Keratinocyte (primary cell): ENCODE data around the gene KLHL10. TPM values are rescaled to one million over a fixed set of nuclear protein-coding genes. Genes with fewer than 3 reads are reported as not detected.
"Not testable (repeated sequence)": the region's sequence is repeated elsewhere in the genome, so short reads cannot be mapped to it uniquely, and the experiment has no call there.

ENCODE experiments used
- DNase-seq: peaks from one replicate; pipeline ENCODE4 v3.0.0-alpha.2; 2011; ENCODE audit warnings: low read depth, missing footprints, low spot score
- FAIRE-seq: peaks from 2 replicates; lab custom pipeline; 2011; peaks lifted over from hg19 to GRCh38; lab: Jason Lieb, UNC
- H2AFZ ChIP-seq: 2 replicates; pipeline ENCODE4 v1.6.0; 2012; ENCODE audit warnings: low read length, control low read depth, inconsistent platforms; ENCODE audit not compliant: control insufficient read depth
- H3K27ac ChIP-seq: 2 replicates; pipeline ENCODE4 v1.5.1; 2011; ENCODE audit warnings: low read length; ENCODE audit not compliant: control insufficient read depth, insufficient read depth
- H3K27me3 ChIP-seq: 3 replicates; pipeline ENCODE4 v1.6.0; 2011; ENCODE audit warnings: low read length; ENCODE audit not compliant: control insufficient read depth, insufficient read depth; ENCODE audit errors: extremely low read depth
- H3K36me3 ChIP-seq, 2 experiments: 2 replicates in 1 of 2; 3 replicates in 1 of 2; pipeline ENCODE4 v1.5.1; 2011; ENCODE audit warnings: low read length in 2 of 2, mild to moderate bottlenecking in 1 of 2; ENCODE audit not compliant: control insufficient read depth in 2 of 2, insufficient read depth in 2 of 2; ENCODE audit errors: extremely low read depth in 1 of 2
- H3K4me1 ChIP-seq: 3 replicates; pipeline ENCODE4 v1.5.1; 2011; ENCODE audit warnings: low read length; ENCODE audit not compliant: control insufficient read depth, insufficient read depth; ENCODE audit errors: extremely low read depth
- H3K4me2 ChIP-seq: 3 replicates; pipeline ENCODE4 v1.6.0; 2011; ENCODE audit warnings: low read depth, low read length; ENCODE audit not compliant: control insufficient read depth, insufficient read depth; ENCODE audit errors: extremely low read depth
- H3K4me3 ChIP-seq, 3 experiments: fragments of 200-600 bp in 1 of 3; sonication (generic) in 1 of 3; 2 replicates in 2 of 3; 3 replicates in 1 of 3; pipeline ENCODE4 v1.5.1; 2011 to 2016; ENCODE audit warnings: low read length in 3 of 3, mild to moderate bottlenecking in 3 of 3, control low read depth in 2 of 3, inconsistent platforms in 1 of 3, low read depth in 1 of 3, mixed read lengths in 1 of 3, mixed run types in 1 of 3, moderate library complexity in 1 of 3; ENCODE audit not compliant: control insufficient read depth in 2 of 3, insufficient read depth in 2 of 3; ENCODE audit errors: extremely low read depth in 1 of 3
- H3K79me2 ChIP-seq: 2 replicates; pipeline ENCODE4 v1.6.0; 2012; ENCODE audit warnings: low read length; ENCODE audit not compliant: control insufficient read depth, insufficient read depth
- H3K9ac ChIP-seq: 3 replicates; pipeline ENCODE4 v1.6.0; 2011; ENCODE audit warnings: low read length; ENCODE audit not compliant: control insufficient read depth, insufficient read depth; ENCODE audit errors: extremely low read depth
- H3K9me1 ChIP-seq: 3 replicates; pipeline ENCODE4 v1.6.0; 2011; ENCODE audit warnings: low read length; ENCODE audit not compliant: control insufficient read depth, insufficient read depth; ENCODE audit errors: extremely low read depth
- H3K9me3 ChIP-seq: 2 replicates; pipeline ENCODE4 v1.5.1; 2012; ENCODE audit warnings: low read depth, low read length; ENCODE audit not compliant: control insufficient read depth
- H4K20me1 ChIP-seq: 3 replicates; pipeline ENCODE4 v1.6.0; 2011; ENCODE audit warnings: low read length; ENCODE audit not compliant: control insufficient read depth, insufficient read depth; ENCODE audit errors: extremely low read depth
- EZH2 ChIP-seq: IDR thresholded peaks from one replicate; pipeline ENCODE4 v1.6.1; 2012; ENCODE audit warnings: inconsistent platforms, mild to moderate bottlenecking, low read length, moderate library complexity
- dilution Hi-C: fragments of 300-500 bp; cut with MboI; formaldehyde crosslinking; loops from one replicate; pipeline ENCODE4 v1.7.0; 2020; ENCODE audit warnings: low sequenced_read_pairs; ENCODE audit not compliant: extremely low pct_ligation_motif_present
- polyA plus RNA-seq, 5 experiments: library from polyadenylated mRNA; depleted of rRNA in 3 of 5; stranded (reverse) in 3 of 5; stranded (forward) in 1 of 5; unstranded in 1 of 5; fragments of >200 nt; gene quantifications; 1 replicate in 1 of 5; 2 replicates in 3 of 5; 3 replicates in 1 of 5; pipeline versions ENCODE4 v1.2.1 to v1.2.3, GENCODE V29; 2011 to 2012; ENCODE audit warnings: missing spikeins in 2 of 5, low read depth in 1 of 5, low replicate concordance in 1 of 5
- TF ChIP-seq, protein P1 (sequence below), 3 experiments: IDR thresholded peaks in 1 of 3; conservative IDR thresholded peaks in 1 of 3; optimal IDR thresholded peaks in 1 of 3; 2 replicates in 2 of 3; 3 replicates in 1 of 3; pipeline versions ENCODE3 to v1.5.1; 2011; ENCODE audit warnings: low read length in 3 of 3, mild to moderate bottlenecking in 3 of 3, moderate library complexity in 2 of 3, control low read depth in 1 of 3, inconsistent platforms in 1 of 3; ENCODE audit not compliant: insufficient read depth in 2 of 3; ENCODE audit errors: extremely low read depth in 1 of 3

The KLHL10 gene
- polyA plus RNA-seq, 1 donor (not counting 4 experiments of a cell fraction or from before 2014, with no cell fraction given) = 0.21 TPM

DNA sequence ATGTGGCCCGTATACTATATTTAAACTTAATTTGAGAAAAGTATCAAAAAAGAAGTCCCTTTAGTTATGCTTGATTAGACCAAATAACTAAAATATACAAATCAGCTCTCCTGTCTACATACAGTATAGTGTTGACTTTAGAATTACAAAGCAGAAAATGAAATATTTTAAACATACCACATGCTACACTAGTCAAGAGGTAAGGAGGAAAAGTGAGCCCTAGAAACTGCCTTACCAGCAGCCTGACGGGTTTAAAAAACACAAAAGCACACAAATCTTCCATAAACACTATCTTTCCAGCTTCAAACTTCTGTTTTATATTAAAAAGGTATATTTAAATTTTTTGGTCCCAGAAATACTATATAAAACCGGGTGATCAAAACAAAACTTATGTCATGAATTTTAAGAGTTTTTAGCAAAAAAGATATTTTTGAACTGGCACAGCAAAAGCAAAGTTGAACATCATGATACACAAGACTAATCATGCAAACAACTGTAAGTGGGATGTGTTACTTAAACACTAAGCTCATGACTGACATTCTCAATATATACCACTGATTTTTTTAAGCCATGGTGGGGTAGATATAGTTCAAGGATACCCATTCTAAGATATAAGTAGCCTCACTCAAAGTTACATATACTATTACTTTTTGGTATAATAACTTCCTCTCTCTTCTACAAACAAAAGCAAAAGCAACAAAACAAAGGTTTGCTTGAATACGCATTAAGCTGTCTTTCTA, 11.8 kb downstream of the KLHL10 start:
- Histone ChIP-seq H3K27ac (no peak overlapping the region), H4K20me1 (no peaks in the 10 kb centered on the region), H3K36me3 (peaks cover 3 to 9% of the 10 kb centered on the region in 2 experiments), H3K9ac (no peak overlapping the region), H3K4me3 (no peak overlapping the region), H3K27me3 (no peaks in the 10 kb centered on the region), H3K4me2 (no peak overlapping the region), H3K9me1 (no peaks in the 10 kb centered on the region), H3K4me1 (peaks cover 3% of the 10 kb centered on the region), H3K9me3 (no peaks in the 10 kb centered on the region), H3K79me2 (peaks cover 14% of the 10 kb centered on the region), H2AFZ (no peak overlapping the region)
- no peak for FAIRE-seq
- no peak for DNase-seq
- TF ChIP-seq, protein P1, sequence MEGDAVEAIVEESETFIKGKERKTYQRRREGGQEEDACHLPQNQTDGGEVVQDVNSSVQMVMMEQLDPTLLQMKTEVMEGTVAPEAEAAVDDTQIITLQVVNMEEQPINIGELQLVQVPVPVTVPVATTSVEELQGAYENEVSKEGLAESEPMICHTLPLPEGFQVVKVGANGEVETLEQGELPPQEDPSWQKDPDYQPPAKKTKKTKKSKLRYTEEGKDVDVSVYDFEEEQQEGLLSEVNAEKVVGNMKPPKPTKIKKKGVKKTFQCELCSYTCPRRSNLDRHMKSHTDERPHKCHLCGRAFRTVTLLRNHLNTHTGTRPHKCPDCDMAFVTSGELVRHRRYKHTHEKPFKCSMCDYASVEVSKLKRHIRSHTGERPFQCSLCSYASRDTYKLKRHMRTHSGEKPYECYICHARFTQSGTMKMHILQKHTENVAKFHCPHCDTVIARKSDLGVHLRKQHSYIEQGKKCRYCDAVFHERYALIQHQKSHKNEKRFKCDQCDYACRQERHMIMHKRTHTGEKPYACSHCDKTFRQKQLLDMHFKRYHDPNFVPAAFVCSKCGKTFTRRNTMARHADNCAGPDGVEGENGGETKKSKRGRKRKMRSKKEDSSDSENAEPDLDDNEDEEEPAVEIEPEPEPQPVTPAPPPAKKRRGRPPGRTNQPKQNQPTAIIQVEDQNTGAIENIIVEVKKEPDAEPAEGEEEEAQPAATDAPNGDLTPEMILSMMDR (optimal IDR thresholded peaks at IDR 0.05 in 1 of 3, IDR thresholded peaks at IDR 0.05 in 1 of 3, conservative IDR thresholded peaks at IDR 0.05 in 1 of 3; ENCODE audit: extremely low read depth in 1 of 3, insufficient read depth in 2 of 3, low read length in 3 of 3) = no peak
- no peak for TF ChIP-seq EZH2
- dilution Hi-C loops = no loop called here

DNA sequence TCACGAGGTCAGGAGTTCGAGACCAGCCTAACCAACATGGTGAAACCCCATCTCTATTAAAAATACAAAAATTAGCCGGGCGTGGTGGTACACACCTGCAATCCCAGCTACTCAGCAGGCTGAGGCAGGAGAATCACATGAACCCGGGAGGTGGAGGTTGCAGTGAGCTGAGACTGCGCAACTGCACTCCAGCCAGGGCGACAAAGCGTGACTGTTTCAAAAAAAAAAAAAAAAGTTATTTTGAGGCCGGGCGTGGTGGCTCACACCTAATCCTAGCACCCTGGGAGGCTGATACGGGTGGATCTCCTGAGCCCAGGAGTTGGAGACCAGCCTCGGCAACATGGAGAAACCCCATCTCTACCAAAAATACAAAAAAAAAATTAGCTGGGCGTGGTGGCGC, 13.8 kb downstream of the KLHL10 start:
- DNase-seq, H3K9me3 ChIP-seq, H2AFZ ChIP-seq, H3K9me1 ChIP-seq, H3K4me2 ChIP-seq, H3K27ac ChIP-seq, H4K20me1 ChIP-seq, H3K27me3 ChIP-seq, H3K9ac ChIP-seq, H3K4me1 ChIP-seq, dilution Hi-C loops, FAIRE-seq, H3K4me3 ChIP-seq: not testable (repeated sequence)
- H3K79me2 ChIP-seq = peaks cover 15% of the 10 kb centered on the region
- peaks cover 7 to 12% of the 10 kb centered on the region in 2 experiments for H3K36me3 ChIP-seq
